Measurements from ENCODE around the gene ECT2L.
A peak's percentile ranks its signal among the peaks of the same experiment; 100 is the strongest.

Gene ECT2L

DNA sequence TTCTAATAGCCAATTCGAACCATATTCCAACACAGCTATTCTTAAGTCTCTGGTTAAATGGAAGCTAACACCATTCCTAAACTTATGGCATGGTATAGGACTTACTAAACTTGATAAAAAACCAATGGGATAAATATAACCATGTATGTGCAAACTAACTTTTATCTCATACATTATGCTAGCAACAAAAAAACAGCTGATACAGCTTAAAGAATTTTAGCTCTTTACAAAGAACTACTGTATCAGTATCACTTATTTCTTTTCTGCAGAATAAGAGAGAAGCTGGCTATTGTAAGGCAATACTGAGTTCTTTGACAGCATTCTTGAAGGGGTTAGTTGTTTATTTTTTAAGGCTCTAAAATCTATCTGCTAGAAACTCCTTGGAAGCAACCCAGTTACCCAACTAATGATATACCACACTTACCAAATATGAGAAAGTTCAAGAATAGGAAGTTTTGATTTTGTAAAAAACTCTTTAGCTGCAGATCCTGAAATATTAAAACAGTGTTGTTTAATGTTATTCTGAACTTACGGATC is 147.3 kb downstream of the ECT2L start:
- TF ChIP-seq, protein P1, sequence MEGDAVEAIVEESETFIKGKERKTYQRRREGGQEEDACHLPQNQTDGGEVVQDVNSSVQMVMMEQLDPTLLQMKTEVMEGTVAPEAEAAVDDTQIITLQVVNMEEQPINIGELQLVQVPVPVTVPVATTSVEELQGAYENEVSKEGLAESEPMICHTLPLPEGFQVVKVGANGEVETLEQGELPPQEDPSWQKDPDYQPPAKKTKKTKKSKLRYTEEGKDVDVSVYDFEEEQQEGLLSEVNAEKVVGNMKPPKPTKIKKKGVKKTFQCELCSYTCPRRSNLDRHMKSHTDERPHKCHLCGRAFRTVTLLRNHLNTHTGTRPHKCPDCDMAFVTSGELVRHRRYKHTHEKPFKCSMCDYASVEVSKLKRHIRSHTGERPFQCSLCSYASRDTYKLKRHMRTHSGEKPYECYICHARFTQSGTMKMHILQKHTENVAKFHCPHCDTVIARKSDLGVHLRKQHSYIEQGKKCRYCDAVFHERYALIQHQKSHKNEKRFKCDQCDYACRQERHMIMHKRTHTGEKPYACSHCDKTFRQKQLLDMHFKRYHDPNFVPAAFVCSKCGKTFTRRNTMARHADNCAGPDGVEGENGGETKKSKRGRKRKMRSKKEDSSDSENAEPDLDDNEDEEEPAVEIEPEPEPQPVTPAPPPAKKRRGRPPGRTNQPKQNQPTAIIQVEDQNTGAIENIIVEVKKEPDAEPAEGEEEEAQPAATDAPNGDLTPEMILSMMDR (conservative IDR thresholded peaks at IDR 0.05; ENCODE audit: low read depth) = no peak
- POLR2A ChIA-PET (ENCODE audit: low non-redundant PET) = no interaction called here
- CTCF ChIA-PET = interaction anchor here (1.2 kb wide), 1 partner anchor 127 kb away, joined by 3 read pairs; no protein-coding TSS in a partner anchor
- no peak for DNase-seq (ENCODE audit: low spot score)
- no peak overlapping the region for H3K27ac ChIP-seq

DNA sequence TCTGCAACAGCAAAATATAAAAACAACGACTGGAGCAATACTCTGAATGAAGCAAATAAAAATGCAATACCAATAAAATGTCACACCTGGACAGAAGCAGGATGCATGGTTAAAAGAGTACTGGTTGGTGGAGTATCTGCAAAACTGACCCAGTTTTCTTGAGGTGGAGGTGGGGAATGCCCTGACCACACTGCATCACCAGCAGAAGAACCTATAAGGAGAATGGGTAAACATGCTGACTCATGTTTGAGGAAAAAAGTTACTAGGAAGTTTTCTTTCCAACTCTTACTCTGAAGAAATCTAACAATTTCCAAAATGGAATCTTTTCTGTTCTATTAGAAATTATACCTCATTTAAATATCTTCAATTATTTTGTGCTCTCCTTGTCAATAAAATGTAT is 148.5 kb downstream of the ECT2L start:
- ChIA-PET CTCF (interaction anchor here (1.2 kb wide), 1 partner anchor 129 kb away, joined by 3 read pairs; no protein-coding TSS in a partner anchor), POLR2A (ENCODE audit: low non-redundant PET) (no interaction called here)
- no peak overlapping the region for H3K27ac ChIP-seq
- DNase-seq (ENCODE audit: low spot score) = peak; percentile 15
- TF ChIP-seq, protein P1 (conservative IDR thresholded peaks at IDR 0.05; ENCODE audit: low read depth) = no peak

DNA sequence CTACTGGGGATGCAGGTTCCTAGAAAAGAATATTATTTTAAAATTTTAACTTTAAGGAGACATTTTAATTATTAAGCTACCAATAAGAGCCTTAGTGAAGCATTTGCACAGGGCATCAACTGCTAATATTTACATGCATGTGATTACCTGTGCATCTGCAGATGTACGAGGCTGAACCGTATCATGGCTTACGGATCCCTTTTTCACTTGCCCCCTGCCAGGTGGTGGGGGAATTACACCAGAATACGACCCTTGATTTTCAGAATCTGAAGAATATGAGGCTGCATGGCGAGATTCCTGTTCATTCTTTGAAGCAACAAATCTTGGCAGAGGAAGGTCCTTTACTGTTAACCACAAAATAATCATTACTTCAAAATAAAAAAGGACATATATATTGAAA is 149.5 kb downstream of the ECT2L start:
- CTCF ChIA-PET = no interaction called here
- no peak overlapping the region for H3K27ac ChIP-seq
- DNase-seq (ENCODE audit: low spot score) = peak; percentile 5
- TF ChIP-seq, protein P1 (conservative IDR thresholded peaks at IDR 0.05; ENCODE audit: low read depth) = no peak
- POLR2A ChIA-PET (ENCODE audit: low non-redundant PET) = no interaction called here

DNA sequence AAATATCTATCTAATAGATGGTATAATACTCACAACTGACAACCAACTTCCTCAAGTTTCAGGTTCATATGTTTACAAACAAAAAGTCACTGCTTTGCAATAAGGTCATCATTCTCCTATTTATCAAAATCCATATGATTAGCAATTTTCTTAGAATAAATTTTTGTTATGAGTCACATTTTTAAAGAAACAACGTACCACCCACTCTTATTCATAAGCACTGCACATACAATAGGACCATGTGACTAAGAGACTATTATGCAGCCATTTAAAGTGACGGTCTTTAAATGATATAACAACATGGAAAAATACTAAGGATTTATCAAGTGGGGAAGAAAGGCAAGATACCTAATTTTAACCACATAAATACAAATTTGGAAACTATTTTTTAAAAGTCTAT is 152.1 kb downstream of the ECT2L start:
- DNase-seq (ENCODE audit: low spot score) = no peak
- H3K27ac ChIP-seq = no peak overlapping the region
- POLR2A ChIA-PET (ENCODE audit: low non-redundant PET) = no interaction called here
- CTCF ChIA-PET = no interaction called here
- TF ChIP-seq, protein P1 (conservative IDR thresholded peaks at IDR 0.05; ENCODE audit: low read depth) = no peak

DNA sequence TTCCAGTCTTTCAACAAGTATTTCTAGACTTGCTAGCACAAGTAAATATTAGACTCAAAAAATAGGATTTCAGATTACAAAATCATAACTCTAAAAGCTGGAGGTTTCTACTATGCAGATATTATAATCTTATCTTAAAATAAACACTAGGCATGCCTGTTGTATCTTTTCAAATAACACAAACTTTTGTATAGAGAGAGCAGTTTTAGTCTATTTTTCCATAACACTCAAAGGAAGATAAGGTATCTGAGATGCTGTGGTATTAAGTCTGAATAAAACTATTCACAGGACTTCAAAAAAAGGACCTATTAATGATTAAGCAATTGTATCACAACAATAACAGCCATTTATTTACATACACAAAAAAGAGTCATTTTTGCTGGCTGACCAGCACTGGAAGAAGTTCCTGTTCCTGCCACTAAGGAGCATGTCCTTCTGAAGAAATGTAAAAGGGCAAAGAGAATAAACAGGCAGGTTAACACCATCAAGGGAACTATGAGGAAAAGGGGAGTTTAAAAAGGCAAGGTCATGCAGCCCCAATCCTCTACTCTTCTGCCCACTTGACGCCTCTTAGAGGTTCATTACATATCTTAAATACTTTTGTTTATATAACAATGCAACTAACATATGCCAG is 152.8 kb downstream of the ECT2L start:
- no peak for DNase-seq (ENCODE audit: low spot score)
- ChIA-PET CTCF (no interaction called here), POLR2A (ENCODE audit: low non-redundant PET) (no interaction called here)
- TF ChIP-seq, protein P1 (conservative IDR thresholded peaks at IDR 0.05; ENCODE audit: low read depth) = no peak
- H3K27ac ChIP-seq = no peak overlapping the region

DNA sequence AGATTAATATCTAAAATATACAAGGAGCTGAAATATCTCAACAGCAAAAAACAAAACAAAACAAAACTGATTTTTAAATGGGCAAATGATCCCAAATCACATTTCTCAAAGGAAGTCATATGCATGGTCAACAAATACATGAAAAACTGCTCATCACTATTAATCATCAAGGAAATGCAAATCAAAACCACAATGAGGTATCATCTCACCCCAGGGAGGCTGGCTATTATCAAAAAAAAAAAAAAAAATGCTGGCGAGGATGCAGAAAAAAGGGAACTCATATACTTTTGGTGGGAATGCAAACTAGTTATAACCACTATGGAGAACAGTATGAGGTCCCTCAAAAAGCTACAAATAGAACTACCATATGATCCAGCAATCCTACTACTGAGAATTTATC is 157.6 kb downstream of the ECT2L start:
- TF ChIP-seq, protein P1 (conservative IDR thresholded peaks at IDR 0.05; ENCODE audit: low read depth) = no peak
- CTCF ChIA-PET = no interaction called here

More for the DNA sequence above, 157.6 kb downstream of the ECT2L start:
- peak; percentile 11 for DNase-seq (ENCODE audit: low spot score)
- POLR2A ChIA-PET (ENCODE audit: low non-redundant PET) = no interaction called here
- no peak overlapping the region for H3K27ac ChIP-seq

Data from RWPE1 (cell line).